Activated CD4-positive, alpha-beta T cell treated with anti-CD3 and anti-CD28 coated beads for 36 hours (primary cell): ENCODE results near the gene DRD3. TPM values are rescaled to one million over a fixed set of nuclear protein-coding genes. Genes with fewer than 3 reads are reported as not detected.

Source experiments
- ATAC-seq: fragments of 200-7000 bp; cut with Tn5 transposase; one replicate; pipeline ENCODE4 v1.10.0; 2021; ENCODE audit warnings: mild to moderate bottlenecking, moderate library complexity
- CTCF ChIA-PET: fragments of 350-600 bp; sonication (Branson Sonifier 250); formaldehyde crosslinking; loops from one replicate; lab custom pipeline; 2021; ENCODE audit warnings: antibody characterized with exemption; lab: Charles Lee
- POLR2A ChIA-PET: fragments of 350-600 bp; sonication (Branson Sonifier 250); formaldehyde crosslinking; loops from one replicate; lab custom pipeline; 2021; ENCODE audit warnings: antibody characterized with exemption, inconsistent platforms; lab: Charles Lee
- DNase-seq: peaks from one replicate; pipeline ENCODE4 v3.0.0-alpha.2; 2020
- H3K27ac Mint-ChIP-seq: one replicate; pipeline ENCODE4 v1.8.0; 2021; ENCODE audit warnings: mixed read lengths
- H3K27me3 Mint-ChIP-seq: one replicate; pipeline ENCODE4 v1.8.0; 2021; ENCODE audit warnings: mixed read lengths
- H3K36me3 Mint-ChIP-seq: one replicate; pipeline ENCODE4 v1.8.0; 2021; ENCODE audit warnings: low read depth, mixed read lengths
- H3K4me1 Mint-ChIP-seq: one replicate; pipeline ENCODE4 v1.8.0; 2021; ENCODE audit warnings: mixed read lengths
- H3K4me3 Mint-ChIP-seq: one replicate; pipeline ENCODE4 v1.8.0; 2021; ENCODE audit warnings: mild to moderate bottlenecking, moderate library complexity, mixed read lengths
- H3K9me3 Mint-ChIP-seq: one replicate; pipeline ENCODE4 v1.8.0; 2021; ENCODE audit warnings: low read depth, mixed read lengths
- intact Hi-C, 2 experiments: fragments of 100-400 bp; cut with DNase I in 1 of 2; cut with micrococcal nuclease in 1 of 2; formaldehyde crosslinking; loops; one replicate each; pipeline versions ENCODE4 v1.14.2 to v1.15.1; 2022 to 2024; cut with DNase I, micrococcal nuclease
- total RNA-seq, 2 experiments: library from RNA; stranded (reverse); gene quantifications; one replicate each; pipeline ENCODE4 v1.2.3, GENCODE V29; 2021

Gene DRD3
- total RNA-seq, 2 experiments from 2014 or later: not detected

DNA sequence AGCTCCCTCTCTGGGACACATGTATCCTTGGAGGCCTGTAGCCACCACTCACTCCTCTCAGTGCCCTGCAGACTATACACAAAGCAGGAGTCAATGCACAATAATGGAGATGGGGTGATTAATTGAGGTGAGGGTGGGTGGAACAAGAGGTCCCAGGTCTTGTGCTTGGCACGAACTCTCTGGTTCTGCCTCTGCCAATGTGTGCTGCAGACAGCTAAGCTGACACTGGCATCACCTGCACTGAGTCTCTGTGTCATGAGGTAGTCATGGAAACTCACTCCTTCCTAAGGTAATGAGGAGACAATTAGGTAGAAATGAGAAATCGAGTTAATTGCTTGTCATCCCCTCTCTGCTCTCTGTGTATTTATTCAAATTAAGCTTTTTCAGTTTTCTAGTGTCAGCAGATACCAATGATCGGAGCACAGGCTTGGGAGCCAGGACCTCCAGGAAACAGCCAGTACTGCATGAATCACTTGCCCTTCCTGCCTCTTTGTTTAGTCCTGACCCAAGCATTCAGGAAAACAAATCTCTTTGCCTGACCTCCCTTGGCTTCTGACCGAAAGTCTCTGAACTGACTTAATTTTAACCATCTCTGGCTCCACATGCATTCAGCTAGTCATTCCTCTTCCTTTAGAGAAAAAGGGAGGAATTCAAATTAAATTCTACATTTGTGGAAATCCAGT lies 56.7 kb downstream of the DRD3 start:
- CTCF ChIA-PET: interaction anchor here (0.6 to 1.7 kb wide), 2 partner anchors 22 to 95 kb away, joined by 3 to 4 read pairs; no protein-coding TSS in a partner anchor
- H3K36me3 Mint-ChIP-seq: no peaks in the 10 kb centered on the region
- H3K4me1 Mint-ChIP-seq: no peaks in the 10 kb centered on the region
- peaks cover 2% of the 10 kb centered on the region for H3K27me3 Mint-ChIP-seq
- no peak for DNase-seq
- H3K9me3 Mint-ChIP-seq: no peaks in the 10 kb centered on the region
- POLR2A ChIA-PET: no interaction called here
- intact Hi-C loops: no loop called here
- ATAC-seq: peak; percentile 60
- H3K27ac Mint-ChIP-seq: no peak overlapping the region
- H3K4me3 Mint-ChIP-seq: no peak overlapping the region

DNA sequence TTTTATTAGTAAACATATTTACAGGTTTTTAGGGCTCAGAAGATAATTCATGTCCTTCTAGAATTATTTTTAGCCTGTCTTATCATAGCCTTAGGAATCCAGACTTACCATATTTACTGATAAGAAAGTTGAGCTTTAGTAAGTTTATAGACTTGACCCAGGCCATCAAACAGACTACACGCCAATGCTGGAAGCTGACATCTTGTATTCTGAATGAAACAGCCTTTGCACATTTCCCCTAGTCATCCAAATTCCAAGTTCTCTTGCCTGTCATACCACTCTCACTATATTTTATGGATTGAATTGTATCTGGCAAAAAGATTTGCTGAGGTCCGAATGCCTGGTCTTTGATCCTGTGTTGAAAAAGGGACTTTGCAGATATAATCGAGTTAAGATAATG lies 58.6 kb downstream of the DRD3 start:
- no peaks in the 10 kb centered on the region for H3K4me1 Mint-ChIP-seq
- H3K27me3 Mint-ChIP-seq: peaks cover 2% of the 10 kb centered on the region
- H3K9me3 Mint-ChIP-seq: no peaks in the 10 kb centered on the region
- ChIA-PET POLR2A (no interaction called here), CTCF (interaction anchor here (0.6 kb wide), 1 partner anchor 171 kb away, joined by 3 read pairs; no protein-coding TSS in a partner anchor)
- no peak overlapping the region for H3K27ac Mint-ChIP-seq
- DNase-seq (no peak), ATAC-seq (no peak)
- intact Hi-C loops: no loop called here
- no peaks in the 10 kb centered on the region for H3K36me3 Mint-ChIP-seq
- H3K4me3 Mint-ChIP-seq: no peak overlapping the region

GRCh38 chr3:114119776-114120175 lies 59.1 kb downstream of the DRD3 start:
- ChIA-PET CTCF (interaction anchor here (0.6 kb wide), 1 partner anchor 171 kb away, joined by 3 read pairs; no protein-coding TSS in a partner anchor), POLR2A (no interaction called here)
- ATAC-seq (no peak), DNase-seq (no peak)
- Mint-ChIP-seq H3K4me1 (no peaks in the 10 kb centered on the region), H3K9me3 (no peaks in the 10 kb centered on the region), H3K27me3 (peaks cover 2% of the 10 kb centered on the region), H3K27ac (no peak overlapping the region), H3K4me3 (no peak overlapping the region), H3K36me3 (no peaks in the 10 kb centered on the region)
- intact Hi-C loops: no loop called here

DNA sequence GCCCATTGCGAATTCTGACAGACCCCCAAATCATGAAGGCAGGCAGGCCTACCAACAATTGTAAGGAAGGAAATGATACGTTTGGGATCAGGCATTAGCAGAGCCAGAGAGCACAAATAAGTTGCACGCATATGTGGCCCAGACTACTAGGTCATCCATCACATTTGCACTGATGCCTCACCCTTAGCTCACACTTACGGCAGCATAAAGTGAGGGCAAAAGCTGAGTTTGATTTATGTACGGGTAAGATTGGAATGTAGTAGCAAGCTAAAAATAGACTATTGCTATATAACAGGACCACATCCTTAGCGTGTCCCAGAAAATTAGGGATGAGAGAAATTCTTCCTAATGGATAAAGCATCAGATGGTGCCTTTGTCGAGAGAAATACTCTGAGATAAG lies 63.7 kb downstream of the DRD3 start:
- ChIA-PET POLR2A (no interaction called here), CTCF (interaction anchor here (0.6 kb wide), 1 partner anchor 139 kb away, joined by 4 read pairs; no protein-coding TSS in a partner anchor)
- no peak for DNase-seq
- Mint-ChIP-seq H3K27ac (no peak overlapping the region), H3K9me3 (no peaks in the 10 kb centered on the region), H3K4me3 (no peak overlapping the region), H3K4me1 (no peaks in the 10 kb centered on the region), H3K36me3 (no peaks in the 10 kb centered on the region), H3K27me3 (peaks cover 5% of the 10 kb centered on the region)
- intact Hi-C loops: no loop called here
- ATAC-seq: no peak

- Mint-ChIP-seq H3K9me3 (no peaks in the 10 kb centered on the region), H3K27me3 (peaks cover 5% of the 10 kb centered on the region), H3K36me3 (no peaks in the 10 kb centered on the region), H3K4me1 (no peaks in the 10 kb centered on the region), H3K27ac (no peak overlapping the region), H3K4me3 (no peak overlapping the region)
- DNase-seq (no peak), ATAC-seq (no peak)
- intact Hi-C loops: no loop called here
- ChIA-PET CTCF (no interaction called here), POLR2A (no interaction called here)
Observed at GRCh38 chr3:114114719-114115118, 64.1 kb downstream of the DRD3 start.

- no peaks in the 10 kb centered on the region for H3K9me3 Mint-ChIP-seq
- ChIA-PET CTCF (interaction anchor here (1.6 kb wide), 1 partner anchor 8 kb away, joined by 3 read pairs; no protein-coding TSS in a partner anchor), POLR2A (no interaction called here)
- no peaks in the 10 kb centered on the region for H3K36me3 Mint-ChIP-seq
- H3K27me3 Mint-ChIP-seq: peaks cover 5% of the 10 kb centered on the region
- H3K4me3 Mint-ChIP-seq: no peak overlapping the region
- no peak overlapping the region for H3K27ac Mint-ChIP-seq
- no peak for ATAC-seq
- no peaks in the 10 kb centered on the region for H3K4me1 Mint-ChIP-seq
- intact Hi-C loops: no loop called here
- DNase-seq: no peak
Observed at GRCh38 chr3:114112696-114113095, 66.2 kb downstream of the DRD3 start.

- DNase-seq: no peak
- Mint-ChIP-seq H3K36me3 (no peaks in the 10 kb centered on the region), H3K27ac (no peak overlapping the region), H3K27me3 (peaks cover 5% of the 10 kb centered on the region), H3K4me3 (no peak overlapping the region), H3K9me3 (no peaks in the 10 kb centered on the region), H3K4me1 (no peaks in the 10 kb centered on the region)
- POLR2A ChIA-PET: no interaction called here
- ATAC-seq: no peak
- intact Hi-C loops: no loop called here
- CTCF ChIA-PET: interaction anchor here (0.7 kb wide), 1 partner anchor 1706 kb away, joined by 3 read pairs; no protein-coding TSS in a partner anchor
Observed at GRCh38 chr3:114111060-114111770, 67.6 kb downstream of the DRD3 start.

- Mint-ChIP-seq H3K27me3 (peaks cover 5% of the 10 kb centered on the region), H3K27ac (no peak overlapping the region), H3K9me3 (no peaks in the 10 kb centered on the region), H3K4me3 (no peak overlapping the region), H3K36me3 (no peaks in the 10 kb centered on the region), H3K4me1 (no peaks in the 10 kb centered on the region)
- ChIA-PET CTCF (interaction anchor here (0.7 kb wide), 1 partner anchor 1707 kb away, joined by 3 read pairs; no protein-coding TSS in a partner anchor), POLR2A (no interaction called here)
- intact Hi-C loops: no loop called here
- DNase-seq (no peak), ATAC-seq (no peak)
Observed at GRCh38 chr3:114110439-114110838, 68.4 kb downstream of the DRD3 start.

- no peak overlapping the region for H3K4me3 Mint-ChIP-seq
- ChIA-PET POLR2A (no interaction called here), CTCF (no interaction called here)
- H3K36me3 Mint-ChIP-seq: no peaks in the 10 kb centered on the region
- intact Hi-C loops: no loop called here
- H3K27me3 Mint-ChIP-seq: peaks cover 5% of the 10 kb centered on the region
- H3K9me3 Mint-ChIP-seq: no peaks in the 10 kb centered on the region
- no peaks in the 10 kb centered on the region for H3K4me1 Mint-ChIP-seq
- DNase-seq: no peak
- no peak overlapping the region for H3K27ac Mint-ChIP-seq
- no peak for ATAC-seq
Observed at GRCh38 chr3:114108137-114108536, 70.7 kb downstream of the DRD3 start.

DNA sequence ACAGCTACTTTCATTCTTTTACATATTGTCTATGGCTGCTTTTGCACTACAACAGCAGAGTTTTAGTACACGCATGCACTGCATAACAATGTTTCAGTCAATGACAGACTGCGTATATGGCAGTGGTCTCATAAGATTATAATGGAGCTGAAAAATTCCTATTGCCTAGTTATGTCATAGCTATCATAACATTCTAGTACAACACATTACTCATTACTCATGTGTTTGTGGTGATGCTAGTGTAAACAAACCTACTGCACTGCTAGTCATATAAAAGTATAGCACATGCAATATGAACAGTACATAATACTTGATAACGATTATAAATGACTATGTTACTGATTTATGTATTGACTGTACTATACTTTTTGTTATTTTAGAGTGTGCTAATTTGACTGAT lies 74.4 kb downstream of the DRD3 start:
- H3K27me3 Mint-ChIP-seq: peaks cover 8% of the 10 kb centered on the region
- intact Hi-C loops: no loop called here
- H3K4me1 Mint-ChIP-seq: no peaks in the 10 kb centered on the region
- ChIA-PET CTCF (interaction anchor here (1.4 kb wide), 1 partner anchor 8 kb away, joined by 3 read pairs; no protein-coding TSS in a partner anchor), POLR2A (no interaction called here)
- ATAC-seq: no peak
- DNase-seq: no peak
- no peak overlapping the region for H3K27ac Mint-ChIP-seq
- no peak overlapping the region for H3K4me3 Mint-ChIP-seq
- no peaks in the 10 kb centered on the region for H3K9me3 Mint-ChIP-seq
- no peaks in the 10 kb centered on the region for H3K36me3 Mint-ChIP-seq

DNA sequence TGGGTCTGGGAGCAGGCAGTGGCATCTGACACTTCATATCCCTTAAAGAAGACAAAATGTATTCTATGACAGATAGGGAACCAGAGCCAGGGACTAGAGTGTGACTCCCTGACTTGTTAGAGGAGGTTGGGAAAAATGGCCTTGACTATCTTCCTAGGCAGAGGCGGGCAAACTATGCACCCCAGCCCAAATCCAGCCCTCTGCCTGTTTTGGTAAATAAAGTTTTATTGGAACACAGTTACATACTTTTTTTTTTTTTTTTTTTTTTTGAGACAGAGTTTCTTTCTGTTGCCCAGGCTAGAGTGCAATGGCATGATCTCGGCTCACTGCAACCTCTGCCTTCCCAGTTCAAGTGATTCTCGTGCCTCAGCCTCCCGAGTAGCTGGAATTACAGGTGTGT lies 75.0 kb downstream of the DRD3 start:
- no peak for ATAC-seq

GRCh38 chr3:114103181-114103580 lies 75.7 kb downstream of the DRD3 start:
- DNase-seq (no peak), ATAC-seq (no peak)
- Mint-ChIP-seq H3K27me3 (peaks cover 8% of the 10 kb centered on the region), H3K36me3 (no peaks in the 10 kb centered on the region), H3K4me3 (no peak overlapping the region), H3K27ac (no peak overlapping the region), H3K9me3 (no peaks in the 10 kb centered on the region), H3K4me1 (no peaks in the 10 kb centered on the region)
- ChIA-PET POLR2A (no interaction called here), CTCF (no interaction called here)
- intact Hi-C loops: no loop called here

More for the DNA sequence above, 75.0 kb downstream of the DRD3 start:
- intact Hi-C loops: no loop called here
- Mint-ChIP-seq H3K36me3 (no peaks in the 10 kb centered on the region), H3K4me3 (no peak overlapping the region), H3K9me3 (no peaks in the 10 kb centered on the region), H3K27ac (no peak overlapping the region), H3K27me3 (peaks cover 8% of the 10 kb centered on the region), H3K4me1 (no peaks in the 10 kb centered on the region)
- CTCF ChIA-PET: interaction anchor here (1.4 kb wide), 1 partner anchor 9 kb away, joined by 3 read pairs; no protein-coding TSS in a partner anchor
- POLR2A ChIA-PET: no interaction called here
- no peak for DNase-seq
